HS-5 (cell line): Measurements from ENCODE around the gene ZNF354C.

ENCODE experiments used
- DNase-seq: peaks from one replicate; pipeline ENCODE4 v3.0.0-alpha.2; 2012; ENCODE audit warnings: low read depth

ZNF354C gene

DNA sequence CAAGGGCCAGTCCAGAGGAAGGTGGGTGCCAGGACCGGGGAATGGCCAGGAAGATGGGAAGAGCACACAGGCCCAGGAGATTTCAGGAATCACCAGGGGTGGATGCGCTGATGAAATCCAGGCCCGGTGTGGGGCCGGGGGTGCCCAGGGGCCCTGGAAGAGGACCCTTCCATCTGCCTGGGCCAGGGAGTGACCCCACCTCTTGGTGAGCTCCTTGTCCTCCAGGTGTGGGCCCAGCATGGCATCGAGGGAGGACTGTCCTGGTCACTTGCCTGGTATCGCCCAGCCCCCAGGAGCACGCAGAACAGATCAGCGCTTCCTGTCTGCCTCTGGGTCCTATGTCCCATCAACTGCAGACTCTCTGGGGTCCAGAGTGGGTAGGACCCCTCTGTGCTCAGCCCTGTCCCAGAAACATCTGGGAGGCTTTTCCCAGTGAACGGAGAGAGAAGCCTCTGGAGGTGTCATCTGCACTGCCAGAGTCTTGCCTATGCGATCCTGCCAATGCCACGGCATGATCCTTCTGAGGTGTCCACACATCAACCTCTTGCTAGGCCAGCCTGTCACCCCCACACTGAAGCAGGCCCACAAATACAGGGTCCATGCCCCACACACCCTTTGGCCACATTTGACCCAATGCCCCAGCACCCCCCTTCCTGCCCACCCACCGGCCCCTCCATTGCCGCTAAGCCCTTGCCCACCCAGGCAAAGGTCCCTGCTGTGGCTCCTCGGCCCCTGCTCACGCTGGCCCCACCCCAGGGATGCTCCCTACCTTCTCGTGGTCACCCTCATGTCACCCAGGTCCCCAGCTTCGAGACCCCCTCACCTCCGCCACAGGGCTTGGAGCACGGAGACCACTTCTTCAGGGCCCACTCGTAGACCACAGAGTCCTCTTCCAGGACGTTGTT, 67.2 kb downstream of the ZNF354C start:
- no peak for DNase-seq

DNA sequence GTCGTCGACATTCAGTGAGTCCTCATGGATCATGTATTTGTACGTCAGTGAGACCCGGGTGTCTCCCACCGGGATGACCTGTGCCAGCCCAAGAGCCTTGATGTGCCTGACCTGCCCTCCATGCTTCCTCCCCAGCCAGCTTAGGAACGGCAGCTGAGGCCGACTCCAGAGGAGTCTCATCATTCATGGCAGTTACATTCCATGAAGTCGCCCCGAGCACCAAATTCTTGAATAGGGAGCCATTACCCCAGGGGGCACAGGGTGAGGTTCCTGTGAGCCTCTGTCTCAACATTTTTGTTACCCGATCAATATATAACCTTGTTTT, 67.8 kb downstream of the ZNF354C start:
- DNase-seq = no peak

- DNase-seq = no peak
These were observed 68.8 kb downstream of the ZNF354C start for GRCh38 chr5:179128976-179129375.

- DNase-seq = no peak
These were observed 69.5 kb downstream of the ZNF354C start for GRCh38 chr5:179129607-179130071.

- DNase-seq = no peak
These were observed 70.0 kb downstream of the ZNF354C start for GRCh38 chr5:179130101-179130681.

GRCh38 chr5:179131321-179131835, 71.2 kb downstream of the ZNF354C start:
- DNase-seq = no peak

DNA sequence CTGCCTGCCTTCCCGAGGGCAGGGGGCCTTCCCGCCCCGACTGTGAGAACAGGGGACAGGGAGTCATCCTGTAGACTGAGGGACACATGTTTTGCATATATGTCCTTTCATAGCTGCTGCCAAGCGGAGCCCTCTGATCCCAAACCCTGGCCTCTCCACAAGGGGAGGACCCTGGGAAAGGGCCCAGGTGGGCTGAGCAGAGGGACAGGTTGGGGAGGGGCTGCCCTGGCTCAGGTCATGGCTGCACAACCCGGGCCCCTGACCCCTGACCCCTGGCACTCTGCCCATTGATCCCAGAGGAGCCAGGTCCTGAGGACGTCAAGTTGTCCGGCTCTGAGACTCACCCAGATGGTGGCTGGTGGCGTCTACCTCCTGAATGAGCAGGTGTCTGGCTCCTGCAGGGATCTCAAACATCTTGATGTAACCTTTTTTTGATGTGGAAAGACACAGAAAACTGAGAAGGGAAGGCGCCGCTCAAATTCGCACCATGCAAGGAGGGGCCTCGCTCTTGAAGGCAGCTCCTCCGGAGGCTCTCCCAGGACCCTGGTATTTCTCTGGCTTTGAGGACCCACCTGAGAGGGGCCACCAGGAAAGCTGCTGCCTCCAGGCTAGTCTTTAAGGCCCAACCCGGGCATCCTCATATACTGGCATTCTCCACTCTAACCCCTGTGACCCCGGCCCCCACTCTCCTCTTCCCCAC, 71.9 kb downstream of the ZNF354C start:
- no peak for DNase-seq

DNA sequence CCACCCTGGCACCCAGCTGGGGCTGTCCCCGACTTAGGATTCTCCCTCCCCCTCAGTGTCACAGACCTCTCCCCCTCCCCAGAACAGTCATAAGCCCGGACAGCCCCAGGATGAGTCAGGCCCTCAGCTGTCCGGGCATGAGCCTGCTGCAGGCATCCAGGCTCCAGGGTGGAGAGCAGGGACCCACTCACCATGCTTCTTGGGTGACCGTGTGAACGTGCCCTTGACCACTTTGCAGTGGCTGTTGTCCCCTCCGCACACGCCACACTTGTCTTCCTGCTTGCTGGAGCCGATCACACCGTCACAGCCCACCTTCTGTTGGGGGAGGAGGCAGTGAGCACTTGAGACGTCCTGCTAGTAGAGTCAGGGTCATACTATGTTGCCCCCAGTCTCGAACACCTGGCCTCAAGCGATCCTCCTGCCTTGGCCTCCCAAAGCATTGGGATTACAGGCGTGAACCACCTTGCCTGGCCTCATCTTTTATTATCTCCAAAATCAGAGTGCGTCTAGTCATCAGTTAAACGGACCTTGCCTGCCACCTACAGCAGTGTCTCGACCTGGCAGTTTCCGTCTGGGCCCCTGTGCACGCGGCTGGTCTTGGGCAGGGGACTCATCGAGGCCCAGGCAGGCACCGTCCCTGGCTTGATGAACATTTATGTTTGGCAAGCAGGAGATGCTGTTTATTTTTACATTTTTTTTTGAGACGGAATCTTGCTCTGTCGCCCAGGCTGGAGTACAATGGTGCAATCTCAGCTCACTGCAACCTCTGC, 72.6 kb downstream of the ZNF354C start:
- no peak for DNase-seq
